IMR-90 (cell line): Measurements from ENCODE around the gene ANKRD13B. TPM values are rescaled to one million over a fixed set of nuclear protein-coding genes. Genes with fewer than 3 reads are reported as not detected.

Experiments used
- ATAC-seq: fragments of 200-7000 bp; cut with Tn5 transposase; 2 replicates; pipeline ENCODE4 v1.9.1; 2020; ENCODE audit warnings: low read depth, mild to moderate bottlenecking, moderate library complexity
- BruUV-seq: library from RNA; stranded (reverse); fragments of 400-500 nt; replicated peaks from 2 replicates; lab custom pipeline; 2021; lab: Mats Ljungman, UMichigan
- CTCF ChIA-PET: fragments of 300-600 bp; formaldehyde crosslinking; extraction: SDS; loops from one replicate; lab custom pipeline; 2021; ENCODE audit warnings: antibody characterized with exemption; lab: Yijun Ruan, JAX
- POLR2A ChIA-PET: fragments of 300-600 bp; sonication (Branson Sonifier 250); formaldehyde crosslinking; loops from one replicate; lab custom pipeline; 2022; ENCODE audit warnings: antibody characterized with exemption; ENCODE audit not compliant: unreplicated experiment; lab: Charles Lee
- DNase-seq: peaks from one replicate; pipeline ENCODE4 v3.0.0; 2013
- H2AFZ ChIP-seq: replicated peaks from 2 replicates; pipeline ENCODE3; 2013; ENCODE audit warnings: low read length, mild to moderate bottlenecking; ENCODE audit not compliant: poor library complexity
- H2AK5ac ChIP-seq: 2 replicates; pipeline ENCODE4 v1.6.1; 2013; ENCODE audit warnings: low read depth, low read length, inconsistent platforms
- H2AK9ac ChIP-seq: replicated peaks from 2 replicates; pipeline ENCODE3; 2013; ENCODE audit warnings: mild to moderate bottlenecking, low read depth, low read length, moderate library complexity; ENCODE audit not compliant: poor library complexity
- H2BK120ac ChIP-seq: 2 replicates; pipeline ENCODE4 v1.6.1; 2013; ENCODE audit warnings: low read depth, low read length, inconsistent platforms
- H2BK15ac ChIP-seq: 3 replicates; pipeline ENCODE4 v1.6.1; 2013; ENCODE audit warnings: low read depth, low read length, inconsistent platforms
- H2BK20ac ChIP-seq: 2 replicates; pipeline ENCODE4 v1.6.1; 2013; ENCODE audit warnings: low read depth, mild to moderate bottlenecking, inconsistent platforms, low read length, moderate library complexity
- H2BK5ac ChIP-seq: 2 replicates; pipeline ENCODE4 v1.6.1; 2013; ENCODE audit warnings: mild to moderate bottlenecking, low read depth, low read length, inconsistent platforms; ENCODE audit not compliant: poor library complexity, severe bottlenecking
- H3K14ac ChIP-seq: replicated peaks from 2 replicates; pipeline ENCODE4 v1.6.1; 2013; ENCODE audit warnings: low read depth, low read length, inconsistent platforms
- H3K18ac ChIP-seq: 2 replicates; pipeline ENCODE4 v1.6.1; 2013; ENCODE audit warnings: low read depth, low read length, control low read depth
- H3K23ac ChIP-seq: 2 replicates; pipeline ENCODE4 v1.6.1; 2013; ENCODE audit warnings: low read depth, low read length, inconsistent platforms
- H3K27ac ChIP-seq: 2 replicates; pipeline ENCODE4 v1.5.1; 2013; ENCODE audit warnings: mild to moderate bottlenecking, control low read depth, low read length; ENCODE audit not compliant: insufficient read depth
- H3K27me3 ChIP-seq: 2 replicates; pipeline ENCODE4 v1.6.1; 2013; ENCODE audit warnings: low read length; ENCODE audit not compliant: control insufficient read depth, insufficient read depth
- H3K36me3 ChIP-seq: 2 replicates; pipeline ENCODE4 v1.6.1; 2013; ENCODE audit warnings: low read length, mixed read lengths; ENCODE audit not compliant: control insufficient read depth, insufficient read depth
- H3K4ac ChIP-seq: 2 replicates; pipeline ENCODE4 v1.6.1; 2013; ENCODE audit warnings: low read depth, low read length, inconsistent platforms
- H3K4me1 ChIP-seq: 2 replicates; pipeline ENCODE4 v1.6.1; 2013; ENCODE audit warnings: low read length, mixed read lengths; ENCODE audit not compliant: control insufficient read depth, insufficient read depth
- H3K4me2 ChIP-seq: 2 replicates; pipeline ENCODE4 v1.6.1; 2013; ENCODE audit warnings: low read depth, mild to moderate bottlenecking, control low read depth, low read length, moderate library complexity
- H3K4me3 ChIP-seq: 2 replicates; pipeline ENCODE4 v1.5.1; 2013; ENCODE audit warnings: low read depth, mild to moderate bottlenecking, control low read depth, low read length, moderate library complexity; ENCODE audit not compliant: insufficient read depth
- H3K56ac ChIP-seq: 2 replicates; pipeline ENCODE4 v1.6.1; 2013; ENCODE audit warnings: low read length, inconsistent platforms; ENCODE audit not compliant: insufficient read depth; ENCODE audit errors: extremely low read depth
- H3K79me1 ChIP-seq, 2 experiments: 2 replicates each; pipeline ENCODE4 v1.6.1; 2013; ENCODE audit warnings: low read length in 2 of 2, inconsistent platforms in 1 of 2, low read depth in 1 of 2
- H3K9ac ChIP-seq: 2 replicates; pipeline ENCODE4 v1.6.1; 2013; ENCODE audit warnings: low read depth, low read length, control low read depth
- H3K9me1 ChIP-seq: 2 replicates; pipeline ENCODE4 v1.6.1; 2013; ENCODE audit warnings: low read length, inconsistent platforms; ENCODE audit not compliant: insufficient read depth
- H3K9me3 ChIP-seq: 2 replicates; pipeline ENCODE4 v1.6.1; 2013; ENCODE audit warnings: low read length; ENCODE audit not compliant: control insufficient read depth, insufficient read depth
- H4K20me1 ChIP-seq: 2 replicates; pipeline ENCODE4 v1.6.1; 2013; ENCODE audit warnings: low read length, inconsistent platforms; ENCODE audit not compliant: insufficient read depth
- H4K5ac ChIP-seq: 2 replicates; pipeline ENCODE4 v1.6.1; 2013; ENCODE audit warnings: mild to moderate bottlenecking, low read depth, low read length, control low read depth
- H4K8ac ChIP-seq, 2 experiments: 2 replicates each; pipeline ENCODE4 v1.6.1; 2013; ENCODE audit warnings: low read depth in 2 of 2, low read length in 2 of 2, control low read depth in 1 of 2, inconsistent platforms in 1 of 2
- H4K91ac ChIP-seq: 2 replicates; pipeline ENCODE4 v1.6.1; 2013; ENCODE audit warnings: low read depth, low read length, inconsistent platforms; ENCODE audit not compliant: insufficient read depth
- BHLHE40 ChIP-seq: fragments of 150-350 bp; IDR thresholded peaks from 2 replicates; pipeline ENCODE4 v1.6.1; 2016; ENCODE audit warnings: mild to moderate bottlenecking, low read depth, low read length
- CEBPB ChIP-seq: IDR thresholded peaks from 2 replicates; pipeline ENCODE4 v1.6.1; 2012; ENCODE audit warnings: low read depth, low read length, improper control_type of control experiment
- CHD1 ChIP-seq: IDR thresholded peaks from 2 replicates; pipeline ENCODE4 v1.6.1; 2012; ENCODE audit warnings: low read depth, low read length, improper control_type of control experiment
- FOS ChIP-seq: fragments of 150-350 bp; IDR thresholded peaks from 2 replicates; pipeline ENCODE4 v1.6.1; 2016; ENCODE audit warnings: low read depth, low read length
- MAFK ChIP-seq: IDR thresholded peaks from 2 replicates; pipeline ENCODE4 v1.6.1; 2012; ENCODE audit warnings: low read depth, low read length, improper control_type of control experiment
- MAZ ChIP-seq: IDR thresholded peaks from 2 replicates; pipeline ENCODE4 v1.6.1; 2012; ENCODE audit warnings: low read depth, mild to moderate bottlenecking, low read length, improper control_type of control experiment, moderate library complexity, borderline replicate concordance
- MXI1 ChIP-seq: IDR thresholded peaks from 2 replicates; pipeline ENCODE4 v1.6.1; 2012; ENCODE audit warnings: low read depth, mild to moderate bottlenecking, low read length, moderate library complexity, borderline replicate concordance
- NFE2L2 ChIP-seq: fragments of 150-350 bp; IDR thresholded peaks from 2 replicates; pipeline ENCODE4 v1.6.1; 2016; ENCODE audit warnings: low read depth, mild to moderate bottlenecking, low read length
- POLR2A ChIP-seq: IDR thresholded peaks from 2 replicates; pipeline ENCODE4 v1.6.1; 2012; ENCODE audit warnings: mild to moderate bottlenecking, low read depth, low read length
- RAD21 ChIP-seq: IDR thresholded peaks from 2 replicates; pipeline ENCODE4 v1.6.1; 2012; ENCODE audit warnings: low read length, improper control_type of control experiment
- RCOR1 ChIP-seq: IDR thresholded peaks from 2 replicates; pipeline ENCODE4 v1.6.1; 2012; ENCODE audit warnings: mild to moderate bottlenecking, low read length, improper control_type of control experiment; ENCODE audit not compliant: insufficient replicate concordance
- RFX5 ChIP-seq: IDR thresholded peaks from 2 replicates; pipeline ENCODE4 v1.8.0; 2012; ENCODE audit warnings: low read depth, mild to moderate bottlenecking, low read length, moderate library complexity
- SMC3 ChIP-seq: fragments of 150-350 bp; IDR thresholded peaks from 2 replicates; pipeline ENCODE4 v1.6.1; 2016; ENCODE audit warnings: low read depth, mild to moderate bottlenecking, antibody characterized with exemption, low read length, moderate library complexity
- WGBS, 2 experiments: methylation state at CpG; one replicate each; pipeline versions ENCODE4 v1.1.5 to v1.1.7; 2013; ENCODE audit warnings: missing lambda C conversion rate in 2 of 2; ENCODE audit not compliant: insufficient read length in 1 of 2; ENCODE audit errors: extremely low coverage in 2 of 2; 5-methylcytosine and 5-hydroxymethylcytosine counted together
- dilution Hi-C: fragments of 300-500 bp; cut with HindIII; formaldehyde crosslinking; loops from one replicate; pipeline ENCODE4 v1.14.3; 2018; ENCODE audit warnings: low sequenced_read_pairs; ENCODE audit not compliant: unreplicated experiment
- in situ Hi-C: fragments of 300-500 bp; cut with MboI; formaldehyde crosslinking; loops from 3 replicates; pipeline ENCODE4 v1.14.3; 2019; ENCODE audit warnings: low sequenced_read_pairs, inconsistent platforms, mixed read lengths
- intact Hi-C: fragments of 100-400 bp; cut with micrococcal nuclease; formaldehyde crosslinking; loops from 2 replicates; pipeline ENCODE4 v1.10.0; 2022
- polyA plus RNA-seq, 3 experiments: library from polyadenylated mRNA; depleted of rRNA; stranded (reverse); fragments of >200 nt; gene quantifications; 2 replicates each; pipeline ENCODE4 v1.2.3, GENCODE V29; 2012; ENCODE audit warnings: low replicate concordance in 1 of 3
- total RNA-seq: library from RNA; depleted of rRNA; stranded (reverse); fragments of >200 nt; gene quantifications from 2 replicates; pipeline ENCODE4 v1.2.3, GENCODE V29; 2012
- TF ChIP-seq, protein P1 (sequence below): fragments of 150-350 bp; IDR thresholded peaks from 2 replicates; pipeline ENCODE4 v1.6.1; 2017; ENCODE audit warnings: mild to moderate bottlenecking, antibody characterized with exemption, low read length, low read depth
- TF ChIP-seq, protein P2 (sequence below): conservative IDR thresholded peaks from 2 replicates; pipeline ENCODE4 v1.5.1; 2012; ENCODE audit warnings: mild to moderate bottlenecking, low read depth, low read length, improper control_type of control experiment
- TF ChIP-seq, protein P3 (sequence below): fragments of 150-350 bp; IDR thresholded peaks from 2 replicates; pipeline ENCODE4 v1.6.1; 2016; ENCODE audit warnings: low read depth, mild to moderate bottlenecking, low read length, moderate library complexity, borderline replicate concordance

ANKRD13B gene
- total and polyA plus RNA-seq, 2 of the 4 experiments (the other 2 are of a cell fraction): 0.90 to 4.0 TPM

DNA sequence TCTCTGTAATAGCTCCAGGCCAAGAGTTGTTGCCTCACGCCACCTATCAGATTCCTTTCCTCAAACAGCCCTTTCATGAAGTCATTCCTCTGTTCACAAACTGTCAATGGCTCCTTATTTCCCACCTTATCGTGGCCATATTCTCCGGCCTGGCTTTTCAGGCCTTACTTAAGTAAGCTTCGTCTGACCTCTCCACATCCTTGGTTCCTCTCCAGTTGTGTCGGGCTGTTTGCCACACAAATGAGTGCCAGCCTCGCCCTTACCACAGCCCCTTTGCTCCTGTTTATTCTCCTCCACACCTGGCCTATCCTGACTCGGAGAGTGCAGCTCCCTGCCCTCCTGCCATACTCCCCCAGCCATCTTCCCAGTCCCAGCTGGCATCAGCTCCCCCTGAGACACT lies 22.4 kb upstream of the ANKRD13B start:
- in situ Hi-C loops: no loop called here
- TF ChIP-seq SMC3 (no peak), BHLHE40 (no peak), RAD21 (no peak), NFE2L2 (no peak), MAZ (no peak), CEBPB (no peak), POLR2A (no peak), MXI1 (no peak), RCOR1 (no peak), MAFK (no peak), RFX5 (no peak), FOS (no peak), CHD1 (no peak)
- TF ChIP-seq, protein P1, sequence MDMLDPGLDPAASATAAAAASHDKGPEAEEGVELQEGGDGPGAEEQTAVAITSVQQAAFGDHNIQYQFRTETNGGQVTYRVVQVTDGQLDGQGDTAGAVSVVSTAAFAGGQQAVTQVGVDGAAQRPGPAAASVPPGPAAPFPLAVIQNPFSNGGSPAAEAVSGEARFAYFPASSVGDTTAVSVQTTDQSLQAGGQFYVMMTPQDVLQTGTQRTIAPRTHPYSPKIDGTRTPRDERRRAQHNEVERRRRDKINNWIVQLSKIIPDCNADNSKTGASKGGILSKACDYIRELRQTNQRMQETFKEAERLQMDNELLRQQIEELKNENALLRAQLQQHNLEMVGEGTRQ: no peak
- TF ChIP-seq, protein P2, sequence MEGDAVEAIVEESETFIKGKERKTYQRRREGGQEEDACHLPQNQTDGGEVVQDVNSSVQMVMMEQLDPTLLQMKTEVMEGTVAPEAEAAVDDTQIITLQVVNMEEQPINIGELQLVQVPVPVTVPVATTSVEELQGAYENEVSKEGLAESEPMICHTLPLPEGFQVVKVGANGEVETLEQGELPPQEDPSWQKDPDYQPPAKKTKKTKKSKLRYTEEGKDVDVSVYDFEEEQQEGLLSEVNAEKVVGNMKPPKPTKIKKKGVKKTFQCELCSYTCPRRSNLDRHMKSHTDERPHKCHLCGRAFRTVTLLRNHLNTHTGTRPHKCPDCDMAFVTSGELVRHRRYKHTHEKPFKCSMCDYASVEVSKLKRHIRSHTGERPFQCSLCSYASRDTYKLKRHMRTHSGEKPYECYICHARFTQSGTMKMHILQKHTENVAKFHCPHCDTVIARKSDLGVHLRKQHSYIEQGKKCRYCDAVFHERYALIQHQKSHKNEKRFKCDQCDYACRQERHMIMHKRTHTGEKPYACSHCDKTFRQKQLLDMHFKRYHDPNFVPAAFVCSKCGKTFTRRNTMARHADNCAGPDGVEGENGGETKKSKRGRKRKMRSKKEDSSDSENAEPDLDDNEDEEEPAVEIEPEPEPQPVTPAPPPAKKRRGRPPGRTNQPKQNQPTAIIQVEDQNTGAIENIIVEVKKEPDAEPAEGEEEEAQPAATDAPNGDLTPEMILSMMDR: no peak
- TF ChIP-seq, protein P3, sequence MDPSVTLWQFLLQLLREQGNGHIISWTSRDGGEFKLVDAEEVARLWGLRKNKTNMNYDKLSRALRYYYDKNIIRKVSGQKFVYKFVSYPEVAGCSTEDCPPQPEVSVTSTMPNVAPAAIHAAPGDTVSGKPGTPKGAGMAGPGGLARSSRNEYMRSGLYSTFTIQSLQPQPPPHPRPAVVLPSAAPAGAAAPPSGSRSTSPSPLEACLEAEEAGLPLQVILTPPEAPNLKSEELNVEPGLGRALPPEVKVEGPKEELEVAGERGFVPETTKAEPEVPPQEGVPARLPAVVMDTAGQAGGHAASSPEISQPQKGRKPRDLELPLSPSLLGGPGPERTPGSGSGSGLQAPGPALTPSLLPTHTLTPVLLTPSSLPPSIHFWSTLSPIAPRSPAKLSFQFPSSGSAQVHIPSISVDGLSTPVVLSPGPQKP: no peak

More for the DNA sequence above, 22.4 kb upstream of the ANKRD13B start:
- no peak for ATAC-seq
- Histone ChIP-seq H2BK15ac (no peak overlapping the region), H3K9me1 (no peaks in the 10 kb centered on the region; the same call in 1 of the 2 replicates), H3K36me3 (peaks cover 27% of the 10 kb centered on the region), H3K27me3 (no peaks in the 10 kb centered on the region), H3K79me1 (peaks cover 5 to 43% of the 10 kb centered on the region in 2 experiments), H3K4me2 (no peak overlapping the region), H4K5ac (no peak overlapping the region), H3K9me3 (no peaks in the 10 kb centered on the region), H2AFZ (no peak overlapping the region), H2BK20ac (no peak overlapping the region), H3K18ac (no peak overlapping the region), H2BK5ac (no peak overlapping the region), H4K91ac (no peak overlapping the region), H2AK5ac (no peak overlapping the region), H3K4ac (no peak overlapping the region), H3K14ac (no peak overlapping the region), H3K4me3 (no peak overlapping the region), H3K23ac (no peak overlapping the region), H4K8ac (no peak overlapping the region), H3K27ac (no peak overlapping the region), H3K9ac (no peak overlapping the region), H3K4me1 (peaks cover 11% of the 10 kb centered on the region), H2AK9ac (no peak overlapping the region), H2BK120ac (no peak overlapping the region), H3K56ac (no peak overlapping the region), H4K20me1 (no peaks in the 10 kb centered on the region)
- dilution Hi-C loops: no loop called here
- BruUV-seq: no TSS peak
- intact Hi-C loops: no loop called here
- ChIA-PET CTCF (interaction anchor here (0.5 to 1.4 kb wide), 3 partner anchors 16 to 200 kb away, joined by 3 to 4 read pairs (median 4); no protein-coding TSS in a partner anchor), POLR2A (no interaction called here)
- WGBS, 2 experiments: 86% methylated on average over 2 of the region's 7 CpGs; no CpG with 5 or more reads in 1 of the 2 experiments
- no peak for DNase-seq
